Gastrocnemius medialis (tissue), 4 donors: ENCODE data around the gene MAP2K7.

Experiments
- CTCF ChIP-seq, 5 experiments: fragments of 450-650 bp in 3 of 5; fragments of 200-600 bp in 2 of 5; sonication (generic) in 2 of 5; IDR thresholded peaks in 4 of 5; conservative IDR thresholded peaks in 1 of 5; 1 replicate in 4 of 5; 2 replicates in 1 of 5; pipeline ENCODE4 v1.5.1; 2016 to 2019; ENCODE audit warnings: antibody characterized with exemption in 5 of 5, mild to moderate bottlenecking in 3 of 5, moderate library complexity in 3 of 5
- POLR2A ChIP-seq, 2 donors: fragments of 450-650 bp; IDR thresholded peaks; one replicate each; pipeline ENCODE4 v1.6.1; 2017; ENCODE audit warnings: antibody characterized with exemption in 2 of 2, mild to moderate bottlenecking in 2 of 2, moderate library complexity in 2 of 2

GRCh38 chr19:7941895-7942596 lies 38.4 kb downstream of the MAP2K7 start:
- TF ChIP-seq CTCF (IDR thresholded peaks at IDR 0.05 in 4 of 5, conservative IDR thresholded peaks at IDR 0.05 in 1 of 5) (no peak), POLR2A (IDR thresholded peaks at IDR 0.05) (no peak)
